Natural killer cell treated with Interleukin-12 subunit alpha and Interleukin-12 subunit beta and Interleukin-15 and Interleukin-18, amount 100 ng/mL, for 72 hours (primary cell): ENCODE results near the gene CCDC78. TPM values are rescaled to one million over a fixed set of nuclear protein-coding genes. Genes with fewer than 3 reads are reported as not detected.
"Not testable (repeated sequence)": the region's sequence is repeated elsewhere in the genome, so short reads cannot be mapped to it uniquely, and the experiment has no call there.

ENCODE experiments used
- ATAC-seq, 2 donors: fragments of 150-1000 bp; cut with Tn5 transposase in 1 of 2; sonication (Bioruptor Pico), chemical (Tn5 transposase) in 1 of 2; 2 replicates each; pipeline ENCODE4 v1.10.0; 2021
- DNase-seq: peaks from one replicate; pipeline ENCODE4 v3.0.0; 2022; ENCODE audit warnings: low spot score
- H3K27ac Mint-ChIP-seq, 2 donors: 1 replicate in 1 of 2; 2 replicates in 1 of 2; pipeline ENCODE4 v1.8.0; 2022; ENCODE audit warnings: mixed read lengths in 2 of 2, mild to moderate bottlenecking in 1 of 2, moderate library complexity in 1 of 2
- H3K27me3 Mint-ChIP-seq, 2 donors: 1 replicate in 1 of 2; 2 replicates in 1 of 2; pipeline ENCODE4 v1.8.0; 2022; ENCODE audit warnings: mixed read lengths in 2 of 2
- H3K36me3 Mint-ChIP-seq: one replicate; pipeline ENCODE4 v1.8.0; 2022; ENCODE audit warnings: mixed read lengths
- H3K4me1 Mint-ChIP-seq, 2 donors: 1 replicate in 1 of 2; 2 replicates in 1 of 2; pipeline ENCODE4 v1.8.0; 2022; ENCODE audit warnings: low read depth in 2 of 2, mixed read lengths in 2 of 2, mild to moderate bottlenecking in 1 of 2
- H3K4me3 Mint-ChIP-seq: one replicate; pipeline ENCODE4 v1.8.0; 2022; ENCODE audit warnings: mixed read lengths
- H3K9me3 Mint-ChIP-seq: 2 replicates; pipeline ENCODE4 v1.8.0; 2022; ENCODE audit warnings: mixed read lengths
- total RNA-seq, 2 donors: library from RNA; stranded (reverse); gene quantifications; one replicate each; pipeline ENCODE4 v1.2.3, GENCODE V29; 2022

Gene CCDC78
- total RNA-seq, 2 donors from 2014 or later, result 3.1 to 6.4 TPM

DNA sequence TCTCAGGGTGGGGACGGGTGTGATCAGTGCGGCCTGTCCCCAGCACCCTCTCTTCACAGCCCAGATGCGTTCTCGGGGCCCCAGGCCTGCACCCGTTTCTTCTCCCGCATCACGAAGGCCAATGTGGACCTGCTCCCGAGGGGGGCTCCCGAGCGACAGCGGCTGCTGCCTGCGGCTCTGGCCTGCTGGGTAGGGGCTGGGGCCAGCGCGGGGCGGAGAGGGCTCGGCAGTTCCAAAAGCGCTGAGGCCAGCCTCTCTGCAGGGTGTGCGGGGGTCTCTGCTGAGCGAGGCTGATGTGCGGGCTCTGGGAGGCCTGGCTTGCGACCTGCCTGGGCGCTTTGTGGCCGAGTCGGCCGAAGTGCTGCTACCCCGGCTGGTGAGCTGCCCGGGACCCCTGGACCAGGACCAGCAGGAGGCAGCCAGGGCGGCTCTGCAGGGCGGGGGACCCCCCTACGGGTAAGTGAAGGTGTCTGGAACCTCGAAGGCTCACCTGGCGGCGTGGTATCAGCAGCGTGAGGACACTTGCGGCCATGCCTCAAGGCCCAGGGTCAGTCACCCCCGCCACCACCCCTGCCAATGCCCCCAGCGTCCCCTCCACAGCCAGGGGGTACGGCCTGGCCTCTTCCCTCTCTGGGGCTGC is 38.7 kb upstream of the CCDC78 start:
- Mint-ChIP-seq H3K36me3 (no peaks in the 10 kb centered on the region), H3K27me3 (no peaks in the 10 kb centered on the region), H3K9me3 (no peaks in the 10 kb centered on the region), H3K4me3 (no peak overlapping the region), H3K4me1 (no peaks in the 10 kb centered on the region), H3K27ac (no peak overlapping the region)
- ATAC-seq, result no peak
- DNase-seq, result no peak

DNA sequence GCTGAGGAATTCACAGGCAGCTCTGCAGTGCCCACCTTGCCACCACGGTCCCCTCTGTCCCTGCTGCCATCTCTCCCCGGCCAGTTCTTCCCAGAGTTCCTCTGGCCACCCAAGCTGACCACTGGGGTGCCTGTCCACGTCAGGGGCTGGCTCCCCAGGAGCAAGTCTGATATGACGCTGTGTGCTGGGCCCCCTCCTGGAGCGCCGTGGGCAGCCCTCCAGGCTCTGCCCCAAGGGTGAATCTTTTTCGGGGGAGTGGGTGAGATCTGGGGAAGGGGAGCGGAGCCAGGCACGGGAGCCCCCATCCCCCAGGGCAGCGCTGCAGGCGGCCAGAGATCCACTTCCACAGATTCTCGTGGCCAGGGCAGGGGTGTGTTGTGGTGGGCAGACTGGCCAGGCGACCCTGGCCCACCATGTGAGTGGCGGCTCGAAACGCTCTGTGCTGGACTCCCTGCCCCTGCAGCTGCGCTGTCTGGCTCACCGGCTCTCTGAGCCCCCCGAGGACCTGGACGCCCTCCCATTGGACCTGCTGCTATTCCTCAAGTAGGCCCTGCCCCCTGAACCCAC is 38.0 kb upstream of the CCDC78 start:
- ATAC-seq (no peak), DNase-seq (no peak)
- no peak overlapping the region for H3K4me3 Mint-ChIP-seq
- no peaks in the 10 kb centered on the region for H3K27me3 Mint-ChIP-seq
- H3K9me3 Mint-ChIP-seq, result no peaks in the 10 kb centered on the region
- H3K36me3 Mint-ChIP-seq, result no peaks in the 10 kb centered on the region
- H3K4me1 Mint-ChIP-seq, result no peaks in the 10 kb centered on the region
- no peak overlapping the region for H3K27ac Mint-ChIP-seq

DNA sequence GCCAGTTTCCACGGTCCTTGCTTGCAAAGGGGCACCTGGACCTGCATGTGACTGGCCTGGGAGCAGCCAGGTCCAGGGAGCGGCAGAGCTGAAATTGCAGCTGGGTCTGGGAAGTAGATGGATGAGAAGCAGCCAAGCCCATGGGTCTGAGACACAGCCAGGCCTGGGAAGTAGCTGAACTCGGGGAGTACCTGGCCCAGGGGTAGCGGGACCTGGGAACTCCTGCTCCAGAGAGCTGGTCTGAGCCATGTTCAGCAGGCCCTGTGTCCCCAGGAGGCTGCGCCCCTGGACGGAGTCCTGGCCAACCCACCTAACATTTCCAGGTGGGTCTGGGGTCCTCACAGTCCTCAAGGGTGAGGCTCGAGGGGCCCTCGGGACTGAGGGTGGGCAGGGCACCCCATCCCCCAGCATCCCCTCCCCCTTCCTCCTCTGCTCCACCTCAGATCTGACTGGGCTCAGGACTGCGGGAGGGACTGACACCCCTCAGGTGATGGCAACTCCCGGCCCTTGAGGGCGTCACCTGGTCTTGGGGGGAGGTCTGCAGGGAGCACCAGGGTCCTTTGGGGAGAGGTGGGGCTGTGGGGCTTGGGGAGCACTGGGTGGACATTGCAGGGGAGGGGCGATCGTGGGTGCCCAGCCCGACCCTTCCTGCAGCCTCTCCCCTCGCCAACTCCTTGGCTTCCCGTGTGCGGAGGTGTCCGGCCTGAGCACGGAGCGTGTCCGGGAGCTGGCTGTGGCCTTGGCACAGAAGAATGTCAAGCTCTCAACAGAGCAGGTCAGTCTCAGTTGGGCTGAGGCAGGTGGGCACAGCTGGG is 37.3 kb upstream of the CCDC78 start:
- DNase-seq (no peak), ATAC-seq (no peak)
- no peaks in the 10 kb centered on the region for H3K4me1 Mint-ChIP-seq
- no peak overlapping the region for H3K4me3 Mint-ChIP-seq
- no peak overlapping the region for H3K27ac Mint-ChIP-seq
- H3K36me3 Mint-ChIP-seq, result no peaks in the 10 kb centered on the region
- H3K27me3 Mint-ChIP-seq, result no peaks in the 10 kb centered on the region
- no peaks in the 10 kb centered on the region for H3K9me3 Mint-ChIP-seq

DNA sequence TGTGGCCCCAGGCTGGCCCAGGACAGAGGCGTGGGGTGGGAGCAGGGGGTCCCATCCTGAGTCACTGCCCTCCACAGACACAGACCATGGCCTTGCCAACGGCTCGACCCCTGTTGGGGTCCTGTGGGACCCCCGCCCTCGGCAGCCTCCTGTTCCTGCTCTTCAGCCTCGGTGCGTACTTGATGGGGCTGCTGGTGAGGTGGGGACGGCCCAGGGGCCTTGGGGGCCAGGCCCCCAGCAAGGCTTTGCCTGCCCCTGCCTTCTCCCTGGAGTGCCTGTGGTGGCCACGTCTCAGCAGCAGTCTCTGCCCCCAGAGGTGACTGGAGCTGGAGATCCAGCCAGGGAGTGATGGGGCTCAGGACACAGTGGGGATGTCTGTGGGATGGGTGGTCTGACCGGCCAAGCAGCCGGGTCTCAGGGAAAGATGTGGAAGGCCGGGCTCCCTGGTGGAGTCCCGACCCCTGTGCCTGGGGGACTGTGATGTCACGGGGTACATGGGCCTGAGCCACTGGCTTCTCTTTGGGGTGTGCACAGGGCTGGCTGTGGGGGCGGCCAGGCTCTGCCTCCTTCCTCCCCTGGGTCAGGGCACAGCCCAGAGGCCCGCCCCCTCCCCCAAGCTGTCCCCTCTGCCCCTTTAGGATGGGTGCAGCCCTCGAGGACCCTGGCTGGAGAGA is 36.5 kb upstream of the CCDC78 start:
- H3K4me1 Mint-ChIP-seq, result peaks cover 2 to 3% of the 10 kb centered on the region in 2 donors
- peaks cover 0 to 4% of the 10 kb centered on the region in 2 donors for H3K27me3 Mint-ChIP-seq
- H3K36me3 Mint-ChIP-seq, result no peaks in the 10 kb centered on the region
- no peak for DNase-seq
- no peak overlapping the region for H3K27ac Mint-ChIP-seq
- H3K4me3 Mint-ChIP-seq, result no peak overlapping the region
- no peak for ATAC-seq
- no peaks in the 10 kb centered on the region for H3K9me3 Mint-ChIP-seq

DNA sequence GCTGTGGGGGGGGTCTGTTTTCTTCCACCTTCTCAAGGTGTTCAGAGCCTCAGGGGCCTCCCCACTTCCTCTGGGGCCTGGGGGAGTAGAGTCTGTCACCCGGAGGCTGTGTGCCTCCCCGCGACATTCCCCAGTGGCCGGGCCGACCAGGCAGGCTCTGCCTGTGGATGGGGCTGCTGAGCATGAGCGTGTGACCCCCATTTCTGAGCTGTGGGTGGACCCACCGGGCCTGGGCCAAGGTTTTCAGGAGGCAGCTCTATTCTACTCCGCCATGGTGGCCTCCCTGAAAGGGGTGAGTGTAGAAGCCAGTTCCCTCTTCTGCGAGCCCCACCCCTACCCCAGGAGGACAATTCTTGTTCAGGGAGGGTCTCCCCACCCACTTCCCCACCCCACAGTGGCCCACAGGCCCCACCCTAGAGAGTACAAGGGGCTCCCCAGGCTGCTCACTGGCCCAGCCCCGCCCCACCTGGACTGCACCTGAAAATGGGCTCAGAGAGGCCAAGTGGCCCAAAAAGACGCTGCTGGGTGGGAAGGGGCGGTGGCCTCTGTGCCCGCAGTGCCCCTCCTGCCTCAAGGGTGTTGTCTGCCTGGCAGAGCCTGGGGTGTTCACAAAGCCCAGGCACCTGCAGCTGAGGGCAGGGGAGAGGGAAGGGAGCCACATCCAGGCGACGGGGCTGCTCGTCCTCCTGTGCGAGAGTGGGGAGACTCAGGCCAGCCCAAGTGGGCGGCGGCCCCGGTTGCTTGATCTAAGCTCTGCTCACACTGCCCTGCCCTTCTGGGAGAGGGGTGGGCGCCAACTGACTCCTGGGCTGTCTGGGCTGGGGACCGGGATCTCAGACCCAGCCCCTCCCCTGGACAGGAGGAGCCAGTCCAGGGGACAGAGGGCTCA is 35.6 kb upstream of the CCDC78 start:
- Mint-ChIP-seq H3K4me1 (peaks cover 5 to 6% of the 10 kb centered on the region in 2 donors), H3K4me3 (no peak overlapping the region), H3K36me3 (no peaks in the 10 kb centered on the region), H3K27me3 (peaks cover 0 to 8% of the 10 kb centered on the region in 2 donors), H3K27ac (no peak overlapping the region), H3K9me3 (no peaks in the 10 kb centered on the region)
- ATAC-seq (no peak), DNase-seq (no peak)

- H3K27me3 Mint-ChIP-seq, result peaks cover 3 to 8% of the 10 kb centered on the region in 2 donors
- no peak for ATAC-seq
- no peaks in the 10 kb centered on the region for H3K36me3 Mint-ChIP-seq
- no peak within 1 kb of the TSS for H3K27ac Mint-ChIP-seq
- no peak for DNase-seq
- H3K4me1 Mint-ChIP-seq, result peaks cover 5 to 6% of the 10 kb centered on the region in 2 donors
- no peaks in the 10 kb centered on the region for H3K9me3 Mint-ChIP-seq
- H3K4me3 Mint-ChIP-seq, result no peak within 1 kb of the TSS
Observed at GRCh38 chr16:760545-761343, 34.5 kb upstream of the CCDC78 start, which contains the start of gene MSLN. TSS of gene MSLN (plus strand) at chr16:760734. CDS start at chr16:762681, 1,947 bp downstream.

DNA sequence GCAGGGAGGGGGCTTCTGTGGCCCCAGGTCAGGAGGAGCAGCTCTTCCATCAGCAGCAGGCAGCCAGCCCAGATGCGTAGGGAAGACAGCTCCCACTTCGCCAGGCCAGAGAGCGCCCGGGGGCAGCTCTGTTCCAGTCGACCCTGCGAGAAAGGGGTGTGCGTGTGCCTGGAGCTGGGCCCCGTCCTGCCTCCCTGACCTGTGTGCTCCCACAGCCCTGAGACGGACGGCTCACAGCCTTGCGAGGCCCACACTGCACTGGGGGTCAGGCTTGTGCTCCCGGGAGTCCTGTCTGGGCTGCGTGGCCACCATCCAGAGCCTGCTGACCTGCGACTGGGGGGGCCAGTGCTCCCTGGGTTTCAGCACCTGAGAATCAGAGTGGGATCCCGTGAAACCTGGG is 33.8 kb upstream of the CCDC78 start:
- Mint-ChIP-seq H3K36me3 (no peaks in the 10 kb centered on the region), H3K27ac (no peak overlapping the region)
- no peak for ATAC-seq

GRCh38 chr16:759110-759910 is 33.1 kb upstream of the CCDC78 start:
- no peaks in the 10 kb centered on the region for H3K9me3 Mint-ChIP-seq
- H3K36me3 Mint-ChIP-seq, result no peaks in the 10 kb centered on the region
- H3K27me3 Mint-ChIP-seq, result peaks cover 3 to 8% of the 10 kb centered on the region in 2 donors
- ATAC-seq (no peak), DNase-seq (no peak)
- H3K4me3 Mint-ChIP-seq, result no peak overlapping the region
- peaks cover 5 to 6% of the 10 kb centered on the region in 2 donors for H3K4me1 Mint-ChIP-seq
- no peak overlapping the region for H3K27ac Mint-ChIP-seq

More for the DNA sequence above, 33.8 kb upstream of the CCDC78 start:
- no peak overlapping the region for H3K4me3 Mint-ChIP-seq
- H3K4me1 Mint-ChIP-seq, result peaks cover 5 to 6% of the 10 kb centered on the region in 2 donors
- peaks cover 3 to 8% of the 10 kb centered on the region in 2 donors for H3K27me3 Mint-ChIP-seq
- no peak for DNase-seq
- H3K9me3 Mint-ChIP-seq, result no peaks in the 10 kb centered on the region

DNA sequence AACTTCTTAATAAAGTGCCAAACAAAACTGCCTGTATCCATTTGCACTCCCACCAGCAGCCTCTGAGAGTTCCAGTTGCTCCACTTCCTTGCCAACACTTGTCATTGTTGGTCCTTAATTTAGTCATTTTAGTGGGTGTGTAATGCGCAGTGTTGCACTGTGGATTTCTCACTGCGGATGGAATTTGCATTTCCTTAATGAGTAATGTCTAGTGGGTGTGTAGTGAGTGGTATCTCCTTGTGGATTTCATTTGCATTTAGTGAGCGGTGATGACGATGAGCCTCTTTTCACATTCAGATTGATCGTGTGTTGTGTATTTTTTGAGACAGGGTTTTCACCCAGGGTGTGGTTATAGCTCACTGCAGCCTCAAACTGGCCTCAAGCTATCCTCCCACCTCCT is 30.2 kb upstream of the CCDC78 start:
- H3K36me3 Mint-ChIP-seq, result no peaks in the 10 kb centered on the region
- no peaks in the 10 kb centered on the region for H3K9me3 Mint-ChIP-seq
- peaks cover 3 to 8% of the 10 kb centered on the region in 2 donors for H3K27me3 Mint-ChIP-seq
- H3K4me1 Mint-ChIP-seq, result peaks cover 5 to 6% of the 10 kb centered on the region in 2 donors
- ATAC-seq, result no peak
- DNase-seq, result no peak
- no peak overlapping the region for H3K27ac Mint-ChIP-seq
- no peak overlapping the region for H3K4me3 Mint-ChIP-seq

DNA sequence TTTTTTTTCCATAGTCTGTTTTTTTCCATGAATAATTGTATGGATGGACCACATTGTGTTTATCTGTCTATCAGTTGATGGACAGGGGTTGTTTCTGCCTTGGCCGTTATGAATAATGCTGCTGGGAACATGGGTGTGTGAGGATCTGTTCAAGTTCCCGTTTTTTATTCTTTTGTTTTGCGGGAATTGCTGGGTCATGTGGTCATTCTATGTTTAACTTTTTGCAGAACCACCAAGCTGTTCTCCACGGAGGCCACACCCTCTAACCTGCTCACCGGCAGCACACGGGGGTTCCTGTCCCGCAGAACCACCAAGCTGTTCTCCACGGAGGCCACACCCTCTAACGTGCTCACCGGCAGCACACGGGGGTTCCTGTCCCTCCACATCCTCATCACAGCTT is 28.4 kb upstream of the CCDC78 start:
- H3K4me3 Mint-ChIP-seq, result no peak overlapping the region

DNA sequence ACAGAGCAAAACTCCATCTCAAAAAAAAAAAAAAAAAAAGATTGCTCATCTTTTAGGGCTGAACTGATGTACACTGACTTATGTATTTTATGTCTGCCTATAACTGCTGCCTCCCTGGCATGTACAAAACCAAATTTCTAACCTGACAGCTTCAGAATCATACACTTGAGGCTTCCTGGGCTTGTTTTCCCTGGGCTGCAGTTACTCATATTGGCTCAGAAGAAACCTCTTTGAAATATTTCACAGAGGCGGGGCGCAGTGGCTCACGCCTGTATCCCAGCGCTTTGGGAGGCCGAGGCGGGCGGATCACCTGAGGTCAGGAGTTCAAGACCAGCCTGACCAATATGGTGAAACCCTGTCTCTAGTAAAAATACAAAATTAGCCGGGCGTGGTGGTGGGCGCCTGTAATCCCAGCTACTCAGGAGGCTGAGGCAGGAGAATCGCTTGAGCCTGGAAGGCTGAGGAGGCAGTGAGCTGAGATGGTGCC is 27.9 kb upstream of the CCDC78 start:
- not testable (repeated sequence) for H3K4me3 Mint-ChIP-seq, ATAC-seq, DNase-seq, H3K4me1 Mint-ChIP-seq, H3K27ac Mint-ChIP-seq, H3K9me3 Mint-ChIP-seq, H3K36me3 Mint-ChIP-seq, H3K27me3 Mint-ChIP-seq

More for the DNA sequence above, 28.4 kb upstream of the CCDC78 start:
- Mint-ChIP-seq H3K27me3 (peaks cover 3 to 8% of the 10 kb centered on the region in 2 donors), H3K4me1 (peaks cover 5 to 6% of the 10 kb centered on the region in 2 donors), H3K36me3 (no peaks in the 10 kb centered on the region), H3K27ac (no peak overlapping the region), H3K9me3 (no peaks in the 10 kb centered on the region)
- no peak for DNase-seq
- no peak for ATAC-seq

DNA sequence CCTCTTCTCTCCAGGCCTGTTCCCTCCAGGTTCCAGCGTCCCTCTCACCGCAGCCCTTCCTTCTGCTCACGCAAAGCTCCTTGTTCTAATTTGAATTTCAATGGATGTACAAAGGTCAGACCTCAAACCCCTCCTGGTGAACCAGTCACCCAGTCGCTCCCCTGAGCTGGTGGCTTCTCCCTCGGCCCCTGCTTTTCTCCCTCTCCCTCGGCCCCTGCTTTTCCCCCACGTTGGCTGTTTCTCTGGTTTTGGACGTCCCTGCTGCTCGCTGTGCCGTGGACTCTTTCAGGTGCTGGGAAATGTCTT is 25.7 kb upstream of the CCDC78 start:
- Mint-ChIP-seq H3K27ac (no peak overlapping the region), H3K9me3 (no peaks in the 10 kb centered on the region), H3K36me3 (no peaks in the 10 kb centered on the region), H3K4me3 (no peak overlapping the region), H3K4me1 (no peaks in the 10 kb centered on the region), H3K27me3 (peaks cover 0 to 3% of the 10 kb centered on the region in 2 donors)
- DNase-seq, result no peak
- ATAC-seq, result no peak
